DMS53 treated with DMSO at 0.1 percent for 48 hours (cell line): ENCODE data around the gene NPB.

Experiments used
- DNase-seq: peaks from one replicate; lab custom pipeline; 2025; ENCODE audit not compliant: unreplicated experiment; lab: John Stamatoyannopoulos, UW

Gene NPB

GRCh38 chr17:81869221-81870130 lies 32.6 kb upstream of the NPB start:
- DNase-seq, result no peak

- DNase-seq, result no peak
Observed at GRCh38 chr17:81870131-81870980, 31.7 kb upstream of the NPB start.

GRCh38 chr17:81870981-81871386 lies 31.1 kb upstream of the NPB start, which contains the start of gene ARHGDIA:
ARHGDIA (minus strand) TSS chr17:81871337; CDS start chr17:81869930, 1,407 bp downstream.
- DNase-seq, result no peak

GRCh38 chr17:81871387-81872230 lies 30.4 kb upstream of the NPB start:
- DNase-seq, result peak; percentile 80

GRCh38 chr17:81877569-81877968 lies 24.5 kb upstream of the NPB start:
- no peak for DNase-seq

GRCh38 chr17:81878294-81878693 lies 23.7 kb upstream of the NPB start:
- DNase-seq, result no peak

GRCh38 chr17:81879121-81879520 lies 22.9 kb upstream of the NPB start:
- DNase-seq, result no peak

GRCh38 chr17:81884520-81884919 lies 17.5 kb upstream of the NPB start:
- DNase-seq, result no peak

- no peak for DNase-seq
Observed at GRCh38 chr17:81884968-81885367, 17.1 kb upstream of the NPB start.

GRCh38 chr17:81885454-81885853 lies 16.6 kb upstream of the NPB start:
- no peak for DNase-seq

GRCh38 chr17:81885869-81886548 lies 16.0 kb upstream of the NPB start:
- no peak for DNase-seq

GRCh38 chr17:81888105-81888987 lies 13.7 kb upstream of the NPB start:
- DNase-seq, result no peak

GRCh38 chr17:81888988-81889595 lies 12.9 kb upstream of the NPB start:
- no peak for DNase-seq

GRCh38 chr17:81889602-81890001 lies 12.4 kb upstream of the NPB start:
- DNase-seq, result no peak

GRCh38 chr17:81890447-81891302 lies 11.4 kb upstream of the NPB start:
- DNase-seq, result no peak

- DNase-seq, result no peak
Observed at GRCh38 chr17:81891303-81891552, 10.8 kb upstream of the NPB start.

GRCh38 chr17:81895400-81895799 lies 6.6 kb upstream of the NPB start:
- DNase-seq, result no peak
